Testis (tissue), 5 donors: Measurements from ENCODE around the gene LRGUK. TPM values are rescaled to one million over a fixed set of nuclear protein-coding genes. Genes with fewer than 3 reads are reported as not detected.
"Not testable (repeated sequence)": the region's sequence is repeated elsewhere in the genome, so short reads cannot be mapped to it uniquely, and the experiment has no call there.

Experiments used
- DNase-seq: peaks from one replicate; pipeline ENCODE4 v3.0.0-alpha.2; 2019
- H3K27ac ChIP-seq, 2 donors: fragments of 200-600 bp; sonication (generic); one replicate each; pipeline ENCODE4 v1.5.1; 2019
- H3K27me3 ChIP-seq: fragments of 200-600 bp; sonication (generic); one replicate; pipeline ENCODE4 v1.5.1; 2019
- H3K36me3 ChIP-seq: fragments of 200-600 bp; sonication (generic); one replicate; pipeline ENCODE4 v1.5.1; 2017; ENCODE audit warnings: low read depth; ENCODE audit errors: missing control alignments
- H3K4me1 ChIP-seq: fragments of 200-600 bp; sonication (generic); one replicate; pipeline ENCODE4 v1.5.1; 2019
- H3K4me3 ChIP-seq, 2 donors: fragments of 200-600 bp; sonication (generic); one replicate each; pipeline ENCODE4 v1.5.1; 2017 to 2019
- H3K9me3 ChIP-seq: fragments of 200-600 bp; sonication (generic); one replicate; pipeline ENCODE4 v1.5.1; 2017
- POLR2A ChIP-seq: fragments of 450-650 bp; IDR thresholded peaks from one replicate; pipeline ENCODE4 v1.6.1; 2017; ENCODE audit warnings: antibody characterized with exemption, mild to moderate bottlenecking, moderate library complexity
- WGBS, 2 donors: methylation state at CpG; one replicate each; pipeline ENCODE4 v1.1.5; 2018; 5-methylcytosine and 5-hydroxymethylcytosine counted together
- intact Hi-C: fragments of 100-400 bp; cut with DNase I; formaldehyde crosslinking; loops from one replicate; pipeline ENCODE4 v1.15.1; 2023; ENCODE audit warnings: low total_unique reads
- long read RNA-seq, 2 donors: transcript quantifications; one replicate each; lab custom pipeline, GENCODE V29; 2026
- polyA plus RNA-seq: library from polyadenylated mRNA; stranded (reverse); fragments of 350-450 nt; fragmentation: Illumina TruSeq; extraction: RNeasy Lipid Tissue Mini Kit (QIAGEN cat#74804); gene quantifications from one replicate; pipeline ENCODE4 v1.2.3, GENCODE V29; 2014; ENCODE audit warnings: low read depth, low replicate concordance; ENCODE audit not compliant: insufficient read depth
- total RNA-seq, 2 donors: library from RNA; depleted of rRNA; stranded (reverse); fragments of >200 nt; gene quantifications; one replicate each; pipeline ENCODE4 v1.2.3, GENCODE V29; 2016
- TF ChIP-seq, protein P1 (sequence below), 3 experiments: fragments of 450-650 bp in 2 of 3; fragments of 200-600 bp in 1 of 3; sonication (generic) in 1 of 3; IDR thresholded peaks; one replicate each; pipeline ENCODE4 v1.5.1; 2016 to 2019; ENCODE audit warnings: antibody characterized with exemption in 3 of 3, mild to moderate bottlenecking in 2 of 3, moderate library complexity in 1 of 3

LRGUK gene, protein sequence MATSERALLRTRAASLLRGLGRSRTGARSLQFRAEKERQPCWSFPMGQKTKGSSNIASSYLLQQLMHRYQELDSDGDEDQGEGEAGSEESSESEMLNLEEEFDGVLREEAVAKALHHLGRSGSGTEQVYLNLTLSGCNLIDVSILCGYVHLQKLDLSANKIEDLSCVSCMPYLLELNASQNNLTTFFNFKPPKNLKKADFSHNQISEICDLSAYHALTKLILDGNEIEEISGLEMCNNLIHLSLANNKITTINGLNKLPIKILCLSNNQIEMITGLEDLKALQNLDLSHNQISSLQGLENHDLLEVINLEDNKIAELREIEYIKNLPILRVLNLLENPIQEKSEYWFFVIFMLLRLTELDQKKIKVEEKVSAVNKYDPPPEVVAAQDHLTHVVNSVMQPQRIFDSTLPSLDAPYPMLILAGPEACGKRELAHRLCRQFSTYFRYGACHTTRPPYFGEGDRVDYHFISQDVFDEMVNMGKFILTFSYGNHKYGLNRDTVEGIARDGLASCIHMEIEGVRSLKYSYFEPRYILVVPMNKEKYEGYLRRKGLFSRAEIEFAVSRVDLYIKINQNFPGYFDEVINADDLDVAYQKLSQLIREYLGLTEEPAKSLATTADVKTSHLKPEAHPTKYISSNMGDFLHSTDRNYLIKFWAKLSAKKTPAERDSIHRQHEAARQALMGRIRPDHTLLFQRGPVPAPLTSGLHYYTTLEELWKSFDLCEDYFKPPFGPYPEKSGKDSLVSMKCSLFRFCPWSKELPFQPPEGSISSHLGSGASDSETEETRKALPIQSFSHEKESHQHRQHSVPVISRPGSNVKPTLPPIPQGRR
- 10 to 100 TPM in 1 of 2 donors, 1 to 10 TPM in 1; 9.4 to 13.0 TPM for total RNA-seq
- 16.1 TPM for polyA plus RNA-seq
- long read RNA-seq, donor 1 = 0 reads
- long read RNA-seq, donor 2, partial matches to known transcripts = 0 of 1 reads
- long read RNA-seq, donor 2, other reads (novel, unspliced or antisense) = 0 of 1 reads

DNA sequence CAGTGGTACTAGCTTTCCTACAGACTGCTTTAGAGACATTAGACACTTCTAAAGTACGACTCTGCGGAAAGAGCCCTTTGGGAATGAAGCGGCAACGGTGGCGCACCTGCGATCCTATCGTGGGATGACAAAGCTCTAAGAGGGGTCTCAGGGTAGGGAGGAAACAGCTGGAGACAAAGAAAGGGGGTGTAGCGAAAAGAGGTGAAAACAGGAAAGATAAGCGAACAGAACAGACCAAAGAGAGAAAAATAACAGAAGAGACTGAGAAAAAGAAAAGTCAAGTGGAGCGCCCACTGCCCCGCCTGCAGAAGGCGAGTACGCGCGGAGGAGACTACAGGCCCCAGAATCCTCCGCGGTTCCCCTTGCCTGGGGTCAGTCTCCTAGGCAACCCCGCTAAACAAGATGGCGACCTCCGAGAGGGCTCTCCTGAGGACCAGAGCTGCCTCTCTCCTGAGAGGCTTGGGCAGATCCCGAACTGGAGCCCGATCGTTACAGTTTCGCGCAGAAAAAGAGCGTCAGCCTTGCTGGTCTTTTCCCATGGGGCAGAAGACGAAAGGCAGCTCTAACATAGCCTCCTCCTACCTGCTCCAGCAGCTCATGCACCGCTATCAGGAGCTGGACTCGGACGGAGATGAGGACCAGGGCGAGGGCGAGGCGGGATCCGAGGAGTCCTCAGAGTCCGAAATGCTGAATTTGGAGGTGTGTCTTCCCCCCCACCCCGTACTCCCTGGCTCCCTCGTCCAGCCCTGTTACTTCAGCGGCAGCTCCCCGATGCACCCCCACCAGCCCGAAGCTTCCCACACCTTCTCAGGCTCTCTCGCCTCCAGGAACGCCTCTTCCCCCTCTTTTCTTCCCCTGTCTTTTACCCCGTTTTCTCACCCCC is at the start of gene LRGUK:
TSS of gene LRGUK (plus strand) at position 375 of the 883 bp plus-strand sequence. CDS start at position 403, 28 bp downstream.
- no peak for TF ChIP-seq POLR2A
- TF ChIP-seq, protein P1, sequence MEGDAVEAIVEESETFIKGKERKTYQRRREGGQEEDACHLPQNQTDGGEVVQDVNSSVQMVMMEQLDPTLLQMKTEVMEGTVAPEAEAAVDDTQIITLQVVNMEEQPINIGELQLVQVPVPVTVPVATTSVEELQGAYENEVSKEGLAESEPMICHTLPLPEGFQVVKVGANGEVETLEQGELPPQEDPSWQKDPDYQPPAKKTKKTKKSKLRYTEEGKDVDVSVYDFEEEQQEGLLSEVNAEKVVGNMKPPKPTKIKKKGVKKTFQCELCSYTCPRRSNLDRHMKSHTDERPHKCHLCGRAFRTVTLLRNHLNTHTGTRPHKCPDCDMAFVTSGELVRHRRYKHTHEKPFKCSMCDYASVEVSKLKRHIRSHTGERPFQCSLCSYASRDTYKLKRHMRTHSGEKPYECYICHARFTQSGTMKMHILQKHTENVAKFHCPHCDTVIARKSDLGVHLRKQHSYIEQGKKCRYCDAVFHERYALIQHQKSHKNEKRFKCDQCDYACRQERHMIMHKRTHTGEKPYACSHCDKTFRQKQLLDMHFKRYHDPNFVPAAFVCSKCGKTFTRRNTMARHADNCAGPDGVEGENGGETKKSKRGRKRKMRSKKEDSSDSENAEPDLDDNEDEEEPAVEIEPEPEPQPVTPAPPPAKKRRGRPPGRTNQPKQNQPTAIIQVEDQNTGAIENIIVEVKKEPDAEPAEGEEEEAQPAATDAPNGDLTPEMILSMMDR (IDR thresholded peaks at IDR 0.05) = no peak
- no peak within 1 kb of the TSS for H3K27ac ChIP-seq

DNA sequence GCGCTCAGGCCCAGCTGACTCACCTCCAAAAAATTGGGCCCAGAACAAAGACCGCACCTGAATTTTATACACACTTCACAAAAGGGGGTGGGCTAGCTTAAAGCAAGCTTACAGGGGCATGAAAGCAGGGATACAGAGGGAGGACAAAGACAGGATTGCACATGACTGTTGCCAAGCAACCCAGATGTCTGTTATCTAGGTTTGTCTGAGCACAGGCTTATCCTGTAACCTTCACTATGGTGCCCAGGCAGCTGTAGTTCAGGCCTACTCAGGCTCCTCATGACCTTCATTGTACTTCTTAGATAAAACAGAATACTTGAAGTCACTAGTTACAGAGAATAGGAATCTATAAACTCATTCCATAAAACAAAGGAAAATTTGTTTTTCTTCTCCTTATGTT is 49.6 kb upstream of the LRGUK start:
- H3K36me3 ChIP-seq, H3K4me3 ChIP-seq, H3K9me3 ChIP-seq, intact Hi-C loops, H3K27me3 ChIP-seq: not testable (repeated sequence)
- WGBS, 2 donors = 73 to 89% methylated on average over 2 of the region's 2 CpGs
- peaks cover 26% of the 10 kb centered on the region for H3K4me1 ChIP-seq
- DNase-seq = peak; percentile 78
- H3K27ac ChIP-seq = peak overlapping the region; percentile 59 to 64

More for the DNA sequence above, at the start of gene LRGUK:
- 0 to 1% methylated on average over 40 to 42 of the region's 43 CpGs for WGBS, 2 donors
- DNase-seq = peak; percentile 96
- Histone ChIP-seq H3K9me3 (no peaks in the 10 kb centered on the region), H3K4me1 (peaks cover 4% of the 10 kb centered on the region), H3K27me3 (no peaks in the 10 kb centered on the region), H3K36me3 (no peaks in the 10 kb centered on the region), H3K4me3 (peak within 1 kb of the TSS; percentile 59 to 73)
- intact Hi-C loops = no loop called here

DNA sequence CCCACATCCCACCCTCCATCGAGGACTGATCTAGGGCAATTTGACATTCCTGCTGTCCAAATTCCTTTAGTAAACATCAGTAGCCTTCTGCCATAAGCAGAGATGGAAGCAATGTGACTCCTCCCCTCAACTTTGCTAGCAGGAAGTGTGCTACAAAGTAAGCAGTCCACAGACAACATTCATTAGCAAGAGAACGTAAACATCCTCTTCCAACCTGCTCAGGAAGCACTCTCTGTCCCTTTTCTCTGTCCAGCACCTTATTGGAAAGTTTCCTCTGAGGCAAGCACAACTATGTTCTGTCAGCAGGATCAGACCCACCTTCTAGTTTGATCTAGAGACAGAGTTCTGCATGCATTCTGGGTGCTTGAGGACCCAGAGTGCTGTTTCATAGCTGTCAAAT is 48.1 kb upstream of the LRGUK start:
- Histone ChIP-seq H3K4me1 (peaks cover 28% of the 10 kb centered on the region), H3K9me3 (no peaks in the 10 kb centered on the region), H3K27me3 (no peaks in the 10 kb centered on the region), H3K4me3 (no peak overlapping the region), H3K27ac (peak overlapping the region in 1 of 2 donors; percentile 59), H3K36me3 (no peaks in the 10 kb centered on the region)
- no peak for DNase-seq
- TF ChIP-seq, protein P1 (IDR thresholded peaks at IDR 0.05) = no peak
- no peak for TF ChIP-seq POLR2A
- 31 to 32% methylated on average over 2 of the region's 2 CpGs for WGBS, 2 donors
- intact Hi-C loops = no loop called here

DNA sequence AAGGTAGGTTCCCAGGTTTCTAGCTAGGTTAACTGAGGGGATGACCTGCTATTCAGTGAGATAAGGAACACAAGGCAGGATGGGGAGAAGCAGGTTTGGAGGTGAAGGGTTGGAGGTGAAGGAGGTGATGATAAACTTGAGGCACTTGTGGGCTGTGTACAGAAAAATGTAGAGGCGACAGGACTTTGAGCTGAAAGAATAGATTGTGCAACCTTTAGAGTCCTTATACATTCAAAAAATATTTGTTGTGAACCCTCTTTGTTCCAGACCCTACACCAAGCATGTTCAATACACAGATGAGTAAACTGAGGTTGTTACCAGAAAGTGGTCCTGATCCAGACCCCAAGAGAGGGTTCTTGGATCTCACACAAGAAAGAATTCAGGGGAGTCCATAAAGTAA is 45.4 kb upstream of the LRGUK start:
- TF ChIP-seq, protein P1 (IDR thresholded peaks at IDR 0.05) = no peak
- no peak for TF ChIP-seq POLR2A
- no peak for DNase-seq
- H3K27me3 ChIP-seq = no peaks in the 10 kb centered on the region
- no peaks in the 10 kb centered on the region for H3K9me3 ChIP-seq
- intact Hi-C loops = no loop called here
- peak overlapping the region in 1 of 2 donors; percentile 62 for H3K27ac ChIP-seq
- 93 to 100% methylated on average over 1 of the region's 1 CpG for WGBS, 2 donors
- H3K4me3 ChIP-seq = no peak overlapping the region
- H3K4me1 ChIP-seq = peaks cover 40% of the 10 kb centered on the region
- no peaks in the 10 kb centered on the region for H3K36me3 ChIP-seq
